ENCODE measurements around the gene IMMP2L. TPM values are rescaled to one million over a fixed set of nuclear protein-coding genes. Genes with fewer than 3 reads are reported as not detected.

The IMMP2L gene
- total RNA-seq, 1 experiment from 2014 or later: 13.6 TPM

- DNase-seq (ENCODE audit: low spot score) (no peak), ATAC-seq (no peak)
- H3K4me1 Mint-ChIP-seq: peaks cover 9% of the 10 kb centered on the region
- H3K9me3 Mint-ChIP-seq: no peaks in the 10 kb centered on the region
- ChIA-PET CTCF (no interaction called here), POLR2A (no interaction called here)
- TF ChIP-seq CREB1 (CRISPR knock-in tag; IDR thresholded peaks at IDR 0.05): no peak
- TF ChIP-seq SMAD3 (CRISPR knock-in tag; IDR thresholded peaks at IDR 0.05; ENCODE audit: borderline replicate concordance): no peak
- TF ChIP-seq FOXP4 (CRISPR knock-in tag; IDR thresholded peaks at IDR 0.05): no peak
- no peak for TF ChIP-seq ZNF317 (CRISPR knock-in tag; IDR thresholded peaks at IDR 0.05; ENCODE audit: borderline replicate concordance, low read depth)
- no peak for TF ChIP-seq E2F4 (CRISPR knock-in tag; IDR thresholded peaks at IDR 0.05; ENCODE audit: borderline replicate concordance, low read depth)
- no peak overlapping the region for H3K27ac Mint-ChIP-seq
- no peaks in the 10 kb centered on the region for H3K36me3 Mint-ChIP-seq
- H3K27me3 Mint-ChIP-seq (ENCODE audit: low read depth): no peaks in the 10 kb centered on the region
- H3K4me3 Mint-ChIP-seq: no peak overlapping the region
Observed at GRCh38 chr7:111513566-111513965, 48.7 kb downstream of the IMMP2L start.

GRCh38 chr7:111511845-111512244, 50.4 kb downstream of the IMMP2L start:
- H3K27me3 Mint-ChIP-seq (ENCODE audit: low read depth): no peaks in the 10 kb centered on the region

More at GRCh38 chr7:111511845-111512244, 50.4 kb downstream of the IMMP2L start:
- no peak for ATAC-seq
- Mint-ChIP-seq H3K4me3 (no peak overlapping the region), H3K27ac (no peak overlapping the region), H3K9me3 (peaks cover 8% of the 10 kb centered on the region; the same call in 1 of the 2 replicates), H3K36me3 (no peaks in the 10 kb centered on the region), H3K4me1 (peaks cover 12% of the 10 kb centered on the region)
- CTCF ChIA-PET: no interaction called here
- DNase-seq (ENCODE audit: low spot score): no peak
- no peak for TF ChIP-seq ZNF317 (CRISPR knock-in tag; IDR thresholded peaks at IDR 0.05; ENCODE audit: borderline replicate concordance, low read depth)
- no peak for TF ChIP-seq ZBTB21 (CRISPR knock-in tag; IDR thresholded peaks at IDR 0.05; ENCODE audit: borderline replicate concordance)
- TF ChIP-seq FOXP4 (CRISPR knock-in tag; IDR thresholded peaks at IDR 0.05): no peak
- no peak for TF ChIP-seq ZNF512 (CRISPR knock-in tag; IDR thresholded peaks at IDR 0.05; ENCODE audit: borderline replicate concordance)
- TF ChIP-seq PRRX2 (CRISPR knock-in tag; IDR thresholded peaks at IDR 0.05): no peak
- no peak for TF ChIP-seq AFF4 (CRISPR knock-in tag; IDR thresholded peaks at IDR 0.05; ENCODE audit: borderline replicate concordance)
- TF ChIP-seq ZBTB43 (CRISPR knock-in tag; IDR thresholded peaks at IDR 0.05): no peak
- TF ChIP-seq GABPB1 (CRISPR knock-in tag; IDR thresholded peaks at IDR 0.05): no peak
- POLR2A ChIA-PET: no interaction called here

All from WTC11 (cell line).